Peyer's patch (tissue), 4 donors: ENCODE results near the gene NRG4.

Experiments
- POLR2A ChIP-seq, 2 donors: fragments of 450-650 bp; IDR thresholded peaks; one replicate each; pipeline ENCODE4 v1.5.1; 2017; ENCODE audit warnings: antibody characterized with exemption in 2 of 2, mild to moderate bottlenecking in 2 of 2, moderate library complexity in 2 of 2
- TF ChIP-seq, protein P1 (sequence below), 6 experiments: fragments of 450-650 bp in 4 of 6; fragments of 200-600 bp in 2 of 6; sonication (generic) in 1 of 6; IDR thresholded peaks; one replicate each; pipeline ENCODE4 v1.5.1; 2017 to 2019; ENCODE audit warnings: antibody characterized with exemption in 6 of 6, mild to moderate bottlenecking in 3 of 6, moderate library complexity in 1 of 6

DNA sequence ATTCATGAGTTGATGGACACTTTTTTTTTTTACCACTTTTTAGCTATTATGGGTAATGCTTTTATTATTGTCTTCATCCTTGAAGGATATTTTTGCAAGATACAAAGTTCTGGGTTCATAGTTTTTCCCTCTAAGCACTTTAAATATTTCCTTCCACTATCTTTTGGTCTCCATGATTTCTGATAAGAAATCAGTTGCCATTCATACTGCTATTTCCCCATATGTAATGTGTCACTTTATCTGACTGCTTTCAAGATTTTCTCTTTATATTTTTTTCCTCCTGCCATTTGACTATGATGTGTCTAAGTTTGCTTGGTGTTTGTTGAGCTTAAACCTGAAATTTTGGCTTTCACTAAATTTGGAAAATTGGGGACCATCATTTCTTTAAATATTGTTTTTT lies 19.3 kb downstream of the NRG4 start:
- TF ChIP-seq, protein P1, sequence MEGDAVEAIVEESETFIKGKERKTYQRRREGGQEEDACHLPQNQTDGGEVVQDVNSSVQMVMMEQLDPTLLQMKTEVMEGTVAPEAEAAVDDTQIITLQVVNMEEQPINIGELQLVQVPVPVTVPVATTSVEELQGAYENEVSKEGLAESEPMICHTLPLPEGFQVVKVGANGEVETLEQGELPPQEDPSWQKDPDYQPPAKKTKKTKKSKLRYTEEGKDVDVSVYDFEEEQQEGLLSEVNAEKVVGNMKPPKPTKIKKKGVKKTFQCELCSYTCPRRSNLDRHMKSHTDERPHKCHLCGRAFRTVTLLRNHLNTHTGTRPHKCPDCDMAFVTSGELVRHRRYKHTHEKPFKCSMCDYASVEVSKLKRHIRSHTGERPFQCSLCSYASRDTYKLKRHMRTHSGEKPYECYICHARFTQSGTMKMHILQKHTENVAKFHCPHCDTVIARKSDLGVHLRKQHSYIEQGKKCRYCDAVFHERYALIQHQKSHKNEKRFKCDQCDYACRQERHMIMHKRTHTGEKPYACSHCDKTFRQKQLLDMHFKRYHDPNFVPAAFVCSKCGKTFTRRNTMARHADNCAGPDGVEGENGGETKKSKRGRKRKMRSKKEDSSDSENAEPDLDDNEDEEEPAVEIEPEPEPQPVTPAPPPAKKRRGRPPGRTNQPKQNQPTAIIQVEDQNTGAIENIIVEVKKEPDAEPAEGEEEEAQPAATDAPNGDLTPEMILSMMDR (IDR thresholded peaks at IDR 0.05) = no peak
- no peak for TF ChIP-seq POLR2A (IDR thresholded peaks at IDR 0.05)
